ENCODE results near the gene TSTD2.
A peak's percentile ranks its signal among the peaks of the same experiment; 100 is the strongest.

TSTD2 gene

GRCh38 chr9:97638666-97639065 is 5.5 kb upstream of the TSTD2 start:
- no CpG with 5 or more reads among the region's 3 CpGs for WGBS (ENCODE audit: extremely low coverage, insufficient coverage, low lambda C conversion rate)
- Histone ChIP-seq H3K27me3 (ENCODE audit: insufficient read depth, low read length, poor library complexity) (no peaks in the 10 kb centered on the region), H3K79me2 (ENCODE audit: control insufficient read depth, insufficient read depth, low read length) (peaks cover 52% of the 10 kb centered on the region), H3K36me3 (ENCODE audit: control insufficient read depth, insufficient read depth, low read length) (no peaks in the 10 kb centered on the region), H3K4me2 (ENCODE audit: low read length) (no peak overlapping the region), H3K4me3 (ENCODE audit: low read length) (no peak overlapping the region), H3K56ac (ENCODE audit: low read length) (no peak overlapping the region), H2BK5ac (ENCODE audit: low read length) (no peak overlapping the region), H4K8ac (ENCODE audit: low read depth, low read length) (no peak overlapping the region), H3K18ac (ENCODE audit: low read length) (no peak overlapping the region), H2BK15ac (replicated peaks; ENCODE audit: low read depth) (no peak overlapping the region), H3K27ac (ENCODE audit: low read depth, low read length) (no peak overlapping the region), H3K9ac (ENCODE audit: low read length) (no peak overlapping the region), H3K4ac (ENCODE audit: low read depth, low read length) (no peak overlapping the region), H2AK5ac (ENCODE audit: low read length) (no peak overlapping the region), H3K79me1 (ENCODE audit: low read length) (peaks cover 6% of the 10 kb centered on the region), H4K5ac (ENCODE audit: low read length) (no peak overlapping the region), H3K4me1 (ENCODE audit: control insufficient read depth, low read depth, low read length) (no peaks in the 10 kb centered on the region), H3K23ac (ENCODE audit: low read length) (no peak overlapping the region), H2BK120ac (ENCODE audit: low read depth, low read length) (no peak overlapping the region)
- peak; percentile 36 for DNase-seq

- Histone ChIP-seq H3K9ac (ENCODE audit: low read length) (no peak overlapping the region), H2AK5ac (ENCODE audit: low read length) (no peak overlapping the region), H3K4me1 (ENCODE audit: control insufficient read depth, low read depth, low read length) (no peaks in the 10 kb centered on the region), H2BK120ac (ENCODE audit: low read depth, low read length) (no peak overlapping the region), H2BK15ac (replicated peaks; ENCODE audit: low read depth) (no peak overlapping the region), H3K4ac (ENCODE audit: low read depth, low read length) (no peak overlapping the region), H4K8ac (ENCODE audit: low read depth, low read length) (no peak overlapping the region), H2BK5ac (ENCODE audit: low read length) (no peak overlapping the region), H3K36me3 (ENCODE audit: control insufficient read depth, insufficient read depth, low read length) (no peaks in the 10 kb centered on the region), H3K4me2 (ENCODE audit: low read length) (no peak overlapping the region), H3K27ac (ENCODE audit: low read depth, low read length) (no peak overlapping the region), H3K23ac (ENCODE audit: low read length) (no peak overlapping the region), H3K56ac (ENCODE audit: low read length) (no peak overlapping the region), H4K5ac (ENCODE audit: low read length) (no peak overlapping the region), H3K27me3 (ENCODE audit: insufficient read depth, low read length, poor library complexity) (no peaks in the 10 kb centered on the region), H3K18ac (ENCODE audit: low read length) (no peak overlapping the region), H3K79me2 (ENCODE audit: control insufficient read depth, insufficient read depth, low read length) (peaks cover 55% of the 10 kb centered on the region), H3K4me3 (ENCODE audit: low read length) (no peak overlapping the region), H3K79me1 (ENCODE audit: low read length) (peaks cover 6% of the 10 kb centered on the region)
- peak; percentile 43 for DNase-seq
- no CpG with 5 or more reads among the region's 3 CpGs for WGBS (ENCODE audit: extremely low coverage, insufficient coverage, low lambda C conversion rate)
Measured at GRCh38 chr9:97636903-97637302, 3.7 kb upstream of the TSTD2 start.

GRCh38 chr9:97635026-97635425 is 1.9 kb upstream of the TSTD2 start:
- no peak overlapping the region for H3K27ac ChIP-seq (ENCODE audit: low read depth, low read length)
- peak overlapping the region; percentile 49 for H3K4me2 ChIP-seq (ENCODE audit: low read length)
- H2BK15ac ChIP-seq (replicated peaks; ENCODE audit: low read depth) = no peak overlapping the region
- H3K4me3 ChIP-seq (ENCODE audit: low read length) = no peak overlapping the region
- H3K79me1 ChIP-seq (ENCODE audit: low read length) = peaks cover 9% of the 10 kb centered on the region
- no peaks in the 10 kb centered on the region for H3K36me3 ChIP-seq (ENCODE audit: control insufficient read depth, insufficient read depth, low read length)
- H2BK5ac ChIP-seq (ENCODE audit: low read length) = no peak overlapping the region
- H3K4ac ChIP-seq (ENCODE audit: low read depth, low read length) = no peak overlapping the region
- no peak overlapping the region for H3K18ac ChIP-seq (ENCODE audit: low read length)
- peaks cover 65% of the 10 kb centered on the region for H3K79me2 ChIP-seq (ENCODE audit: control insufficient read depth, insufficient read depth, low read length)
- no peak overlapping the region for H3K23ac ChIP-seq (ENCODE audit: low read length)
- no peak for DNase-seq
- no CpG with 5 or more reads among the region's 7 CpGs for WGBS (ENCODE audit: extremely low coverage, insufficient coverage, low lambda C conversion rate)
- H3K56ac ChIP-seq (ENCODE audit: low read length) = peak overlapping the region; percentile 57
- H2BK120ac ChIP-seq (ENCODE audit: low read depth, low read length) = no peak overlapping the region
- H4K8ac ChIP-seq (ENCODE audit: low read depth, low read length) = no peak overlapping the region
- no peak overlapping the region for H4K5ac ChIP-seq (ENCODE audit: low read length)
- H3K9ac ChIP-seq (ENCODE audit: low read length) = peak overlapping the region; percentile 98
- no peaks in the 10 kb centered on the region for H3K27me3 ChIP-seq (ENCODE audit: insufficient read depth, low read length, poor library complexity)
- H3K4me1 ChIP-seq (ENCODE audit: control insufficient read depth, low read depth, low read length) = no peaks in the 10 kb centered on the region
- H2AK5ac ChIP-seq (ENCODE audit: low read length) = no peak overlapping the region

- H3K27me3 ChIP-seq (ENCODE audit: insufficient read depth, low read length, poor library complexity) = no peaks in the 10 kb centered on the region
- H4K5ac ChIP-seq (ENCODE audit: low read length) = no peak overlapping the region
- peak overlapping the region; percentile 67 for H2BK5ac ChIP-seq (ENCODE audit: low read length)
- no CpG with 5 or more reads among the region's 43 CpGs for WGBS (ENCODE audit: extremely low coverage, insufficient coverage, low lambda C conversion rate)
- H3K56ac ChIP-seq (ENCODE audit: low read length) = peak overlapping the region; percentile 99
- H3K4ac ChIP-seq (ENCODE audit: low read depth, low read length) = peak overlapping the region; percentile 79
- peak overlapping the region; percentile 99 for H3K27ac ChIP-seq (ENCODE audit: low read depth, low read length)
- no peak for DNase-seq
- H3K23ac ChIP-seq (ENCODE audit: low read length) = peak overlapping the region; percentile 95
- H3K79me1 ChIP-seq (ENCODE audit: low read length) = peaks cover 12% of the 10 kb centered on the region
- H3K4me1 ChIP-seq (ENCODE audit: control insufficient read depth, low read depth, low read length) = no peaks in the 10 kb centered on the region
- peak overlapping the region; percentile 88 for H3K4me3 ChIP-seq (ENCODE audit: low read length)
- H2BK15ac ChIP-seq (replicated peaks; ENCODE audit: low read depth) = no peak overlapping the region
- peak overlapping the region; percentile 95 for H3K18ac ChIP-seq (ENCODE audit: low read length)
- H3K79me2 ChIP-seq (ENCODE audit: control insufficient read depth, insufficient read depth, low read length) = peaks cover 61% of the 10 kb centered on the region
- H3K36me3 ChIP-seq (ENCODE audit: control insufficient read depth, insufficient read depth, low read length) = no peaks in the 10 kb centered on the region
- no peak overlapping the region for H2BK120ac ChIP-seq (ENCODE audit: low read depth, low read length)
- peak overlapping the region; percentile 98 for H3K9ac ChIP-seq (ENCODE audit: low read length)
- H3K4me2 ChIP-seq (ENCODE audit: low read length) = peak overlapping the region; percentile 97
- no peak overlapping the region for H2AK5ac ChIP-seq (ENCODE audit: low read length)
- H4K8ac ChIP-seq (ENCODE audit: low read depth, low read length) = no peak overlapping the region
Measured at GRCh38 chr9:97633859-97634490, 807 bp upstream of the TSTD2 start.

GRCh38 chr9:97632248-97632984 is 752 bp downstream of the TSTD2 start:
- H3K56ac ChIP-seq (ENCODE audit: low read length) = peak overlapping the region; percentile 94
- H2BK5ac ChIP-seq (ENCODE audit: low read length) = peak overlapping the region; percentile 51
- H3K18ac ChIP-seq (ENCODE audit: low read length) = peak overlapping the region; percentile 70
- DNase-seq = peak; percentile 87
- H2AK5ac ChIP-seq (ENCODE audit: low read length) = no peak overlapping the region
- peaks cover 55% of the 10 kb centered on the region for H3K79me2 ChIP-seq (ENCODE audit: control insufficient read depth, insufficient read depth, low read length)
- peak overlapping the region; percentile 99 for H3K27ac ChIP-seq (ENCODE audit: low read depth, low read length)
- H3K36me3 ChIP-seq (ENCODE audit: control insufficient read depth, insufficient read depth, low read length) = no peaks in the 10 kb centered on the region
- peak overlapping the region; percentile 83 for H3K4me3 ChIP-seq (ENCODE audit: low read length)
- H3K27me3 ChIP-seq (ENCODE audit: insufficient read depth, low read length, poor library complexity) = no peaks in the 10 kb centered on the region
- H2BK120ac ChIP-seq (ENCODE audit: low read depth, low read length) = no peak overlapping the region
- H3K23ac ChIP-seq (ENCODE audit: low read length) = peak overlapping the region; percentile 32
- peak overlapping the region; percentile 25 for H2BK15ac ChIP-seq (replicated peaks; ENCODE audit: low read depth)
- no CpG with 5 or more reads among the region's 27 CpGs for WGBS (ENCODE audit: extremely low coverage, insufficient coverage, low lambda C conversion rate)
- peak overlapping the region; percentile 87 for H3K4ac ChIP-seq (ENCODE audit: low read depth, low read length)
- H3K9ac ChIP-seq (ENCODE audit: low read length) = peak overlapping the region; percentile 90
- peak overlapping the region; percentile 42 for H4K8ac ChIP-seq (ENCODE audit: low read depth, low read length)
- peak overlapping the region; percentile 75 for H3K4me2 ChIP-seq (ENCODE audit: low read length)
- H3K4me1 ChIP-seq (ENCODE audit: control insufficient read depth, low read depth, low read length) = no peaks in the 10 kb centered on the region
- peaks cover 16% of the 10 kb centered on the region for H3K79me1 ChIP-seq (ENCODE audit: low read length)
- H4K5ac ChIP-seq (ENCODE audit: low read length) = no peak overlapping the region
